Natural killer cell (primary cell): ENCODE data around the gene PLPP1. TPM values are rescaled to one million over a fixed set of nuclear protein-coding genes. Genes with fewer than 3 reads are reported as not detected.

Source experiments
- ATAC-seq, 3 donors: fragments of 150-1000 bp in 2 of 3; fragments of 200-7000 bp in 1 of 3; cut with Tn5 transposase; 1 replicate in 1 of 3; 2 replicates in 2 of 3; pipeline ENCODE4 v1.10.0; 2021; ENCODE audit warnings: mild to moderate bottlenecking in 2 of 3, moderate library complexity in 2 of 3
- DNase-seq, 2 donors: peaks; one replicate each; pipeline versions ENCODE4 v3.0.0 to v3.0.0-alpha.2; 2013 to 2021; ENCODE audit warnings: mixed read lengths in 1 of 2
- H3K27ac ChIP-seq: one replicate; pipeline ENCODE4 v1.5.1; 2013; ENCODE audit warnings: mild to moderate bottlenecking, low read length
- H3K27me3 ChIP-seq: one replicate; pipeline ENCODE4 v1.6.1; 2013; ENCODE audit warnings: low read length; ENCODE audit not compliant: control insufficient read depth, insufficient read depth
- H3K36me3 ChIP-seq: one replicate; pipeline ENCODE4 v1.6.1; 2013; ENCODE audit warnings: low read length; ENCODE audit not compliant: control insufficient read depth, insufficient read depth
- H3K4me1 ChIP-seq: one replicate; pipeline ENCODE4 v1.6.1; 2013; ENCODE audit warnings: low read length; ENCODE audit not compliant: control insufficient read depth, insufficient read depth
- H3K4me3 ChIP-seq: one replicate; pipeline ENCODE4 v1.5.1; 2013; ENCODE audit warnings: low read length
- H3K9me3 ChIP-seq: one replicate; pipeline ENCODE4 v1.6.1; 2013; ENCODE audit warnings: low read length; ENCODE audit not compliant: control insufficient read depth, insufficient read depth
- H3K27ac Mint-ChIP-seq, 2 donors: one replicate each; pipeline ENCODE4 v1.8.0; 2022; ENCODE audit warnings: mild to moderate bottlenecking in 2 of 2, mixed read lengths in 2 of 2, moderate library complexity in 1 of 2
- H3K27me3 Mint-ChIP-seq, 2 donors: one replicate each; pipeline ENCODE4 v1.8.0; 2022; ENCODE audit warnings: low read depth in 2 of 2, mixed read lengths in 2 of 2
- H3K36me3 Mint-ChIP-seq: one replicate; pipeline ENCODE4 v1.8.0; 2022; ENCODE audit warnings: mixed read lengths
- H3K4me1 Mint-ChIP-seq, 2 donors: one replicate each; pipeline ENCODE4 v1.8.0; 2022; ENCODE audit warnings: mixed read lengths in 2 of 2
- H3K4me3 Mint-ChIP-seq: one replicate; pipeline ENCODE4 v1.8.0; 2022; ENCODE audit warnings: mild to moderate bottlenecking, moderate library complexity, mixed read lengths
- H3K9me3 Mint-ChIP-seq, 2 donors: one replicate each; pipeline ENCODE4 v1.8.0; 2022; ENCODE audit warnings: mixed read lengths in 2 of 2
- WGBS: methylation state at CpG from one replicate; pipeline ENCODE4 v1.1.7; 2013; ENCODE audit warnings: missing lambda C conversion rate; ENCODE audit not compliant: insufficient coverage; 5-methylcytosine and 5-hydroxymethylcytosine counted together
- intact Hi-C: fragments of 100-400 bp; cut with micrococcal nuclease; formaldehyde crosslinking; loops from one replicate; pipeline ENCODE4 v1.14.2; 2022
- total RNA-seq, 4 donors: library from RNA; stranded (reverse); fragments of 120-200 nt in 1 of 4; gene quantifications; one replicate each; pipeline versions ENCODE4 v1.2.3 to v1.2.4, GENCODE V29; 2013 to 2022
- TF ChIP-seq, protein P1 (sequence below): fragments of 200-600 bp; IDR thresholded peaks from one replicate; pipeline ENCODE4 v1.8.0; 2022; ENCODE audit warnings: antibody characterized with exemption

The PLPP1 gene
- total RNA-seq, 3 donors from 2014 or later (not counting 1 experiment from before 2014, with no cell fraction given): 3.3 to 5.5 (median 4.2) TPM

DNA sequence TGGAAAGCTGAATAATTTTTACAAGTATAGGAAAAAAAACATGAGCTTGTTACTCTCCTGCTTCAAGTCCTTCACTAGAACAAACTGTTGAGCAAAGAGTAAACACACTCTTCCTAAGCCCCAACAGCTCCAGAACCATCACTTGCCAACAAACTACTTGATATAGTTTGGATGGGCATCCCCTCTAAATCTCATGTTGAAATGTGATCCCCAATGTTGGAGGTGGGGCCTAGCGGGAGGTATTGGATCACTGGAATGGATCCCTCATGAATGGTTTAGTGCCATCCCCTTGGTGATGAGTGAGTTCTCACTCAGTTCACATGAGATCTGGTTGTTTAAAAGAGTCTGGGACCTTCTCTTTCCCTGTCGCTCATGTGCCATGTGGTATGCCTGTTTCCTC lies 82.8 kb downstream of the PLPP1 start:
- H3K9me3 ChIP-seq: no peaks in the 10 kb centered on the region
- WGBS: 92% methylated on average over 2 of the region's 2 CpGs
- H3K27ac ChIP-seq: no peak overlapping the region
- no peaks in the 10 kb centered on the region for H3K4me1 ChIP-seq
- no peaks in the 10 kb centered on the region for H3K36me3 Mint-ChIP-seq
- H3K9me3 Mint-ChIP-seq: no peaks in the 10 kb centered on the region
- intact Hi-C loops: no loop called here
- ATAC-seq (no peak), DNase-seq (no peak)
- H3K36me3 ChIP-seq: no peaks in the 10 kb centered on the region
- no peaks in the 10 kb centered on the region for H3K4me1 Mint-ChIP-seq
- H3K27me3 ChIP-seq: no peaks in the 10 kb centered on the region
- H3K27ac Mint-ChIP-seq: no peak overlapping the region
- H3K4me3 ChIP-seq: no peak overlapping the region
- H3K27me3 Mint-ChIP-seq: no peaks in the 10 kb centered on the region
- H3K4me3 Mint-ChIP-seq: no peak overlapping the region
- TF ChIP-seq, protein P1, sequence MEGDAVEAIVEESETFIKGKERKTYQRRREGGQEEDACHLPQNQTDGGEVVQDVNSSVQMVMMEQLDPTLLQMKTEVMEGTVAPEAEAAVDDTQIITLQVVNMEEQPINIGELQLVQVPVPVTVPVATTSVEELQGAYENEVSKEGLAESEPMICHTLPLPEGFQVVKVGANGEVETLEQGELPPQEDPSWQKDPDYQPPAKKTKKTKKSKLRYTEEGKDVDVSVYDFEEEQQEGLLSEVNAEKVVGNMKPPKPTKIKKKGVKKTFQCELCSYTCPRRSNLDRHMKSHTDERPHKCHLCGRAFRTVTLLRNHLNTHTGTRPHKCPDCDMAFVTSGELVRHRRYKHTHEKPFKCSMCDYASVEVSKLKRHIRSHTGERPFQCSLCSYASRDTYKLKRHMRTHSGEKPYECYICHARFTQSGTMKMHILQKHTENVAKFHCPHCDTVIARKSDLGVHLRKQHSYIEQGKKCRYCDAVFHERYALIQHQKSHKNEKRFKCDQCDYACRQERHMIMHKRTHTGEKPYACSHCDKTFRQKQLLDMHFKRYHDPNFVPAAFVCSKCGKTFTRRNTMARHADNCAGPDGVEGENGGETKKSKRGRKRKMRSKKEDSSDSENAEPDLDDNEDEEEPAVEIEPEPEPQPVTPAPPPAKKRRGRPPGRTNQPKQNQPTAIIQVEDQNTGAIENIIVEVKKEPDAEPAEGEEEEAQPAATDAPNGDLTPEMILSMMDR: no peak

DNA sequence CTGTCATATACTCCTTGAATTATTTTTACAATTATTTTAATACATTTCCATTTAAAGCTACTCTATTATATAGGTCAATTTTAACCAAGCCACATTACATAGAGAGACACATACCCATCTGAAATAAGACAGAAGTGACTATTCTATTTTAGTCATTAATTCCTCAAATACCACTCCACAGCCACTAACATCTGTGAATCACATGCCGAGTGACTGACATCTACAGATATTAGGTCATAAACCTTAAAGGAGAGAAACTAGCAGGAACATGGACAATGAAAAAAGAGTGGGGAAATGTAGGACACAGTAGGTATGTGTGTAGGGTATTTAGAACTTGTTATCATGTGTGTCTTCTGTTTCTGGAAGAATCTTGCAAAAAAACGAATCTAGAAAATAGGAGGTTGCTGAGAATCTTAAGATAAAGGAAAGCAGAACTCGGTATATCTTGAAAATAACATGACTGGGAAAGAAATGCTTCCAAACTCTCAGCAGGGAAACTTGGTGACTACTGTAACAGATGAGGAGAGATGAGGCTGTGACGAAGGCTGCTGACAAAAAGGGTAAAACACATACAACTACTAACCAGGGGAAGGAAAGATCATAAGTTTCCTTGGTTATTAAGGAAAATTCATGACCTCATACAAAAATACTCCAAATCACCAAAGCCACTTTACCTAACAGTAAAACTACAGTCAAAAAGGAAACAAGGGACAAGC lies 84.6 kb downstream of the PLPP1 start:
- H3K27ac ChIP-seq: no peak overlapping the region
- intact Hi-C loops: no loop called here
- no peak for ATAC-seq
- TF ChIP-seq, protein P1: no peak
- H3K27me3 ChIP-seq: no peaks in the 10 kb centered on the region
- no peaks in the 10 kb centered on the region for H3K9me3 ChIP-seq
- Mint-ChIP-seq H3K27me3 (no peaks in the 10 kb centered on the region), H3K4me1 (no peaks in the 10 kb centered on the region), H3K36me3 (no peaks in the 10 kb centered on the region), H3K9me3 (no peaks in the 10 kb centered on the region), H3K4me3 (no peak overlapping the region), H3K27ac (no peak overlapping the region)
- DNase-seq: no peak
- H3K36me3 ChIP-seq: no peaks in the 10 kb centered on the region
- WGBS: 94% methylated on average over 3 of the region's 4 CpGs
- no peaks in the 10 kb centered on the region for H3K4me1 ChIP-seq
- H3K4me3 ChIP-seq: no peak overlapping the region

DNA sequence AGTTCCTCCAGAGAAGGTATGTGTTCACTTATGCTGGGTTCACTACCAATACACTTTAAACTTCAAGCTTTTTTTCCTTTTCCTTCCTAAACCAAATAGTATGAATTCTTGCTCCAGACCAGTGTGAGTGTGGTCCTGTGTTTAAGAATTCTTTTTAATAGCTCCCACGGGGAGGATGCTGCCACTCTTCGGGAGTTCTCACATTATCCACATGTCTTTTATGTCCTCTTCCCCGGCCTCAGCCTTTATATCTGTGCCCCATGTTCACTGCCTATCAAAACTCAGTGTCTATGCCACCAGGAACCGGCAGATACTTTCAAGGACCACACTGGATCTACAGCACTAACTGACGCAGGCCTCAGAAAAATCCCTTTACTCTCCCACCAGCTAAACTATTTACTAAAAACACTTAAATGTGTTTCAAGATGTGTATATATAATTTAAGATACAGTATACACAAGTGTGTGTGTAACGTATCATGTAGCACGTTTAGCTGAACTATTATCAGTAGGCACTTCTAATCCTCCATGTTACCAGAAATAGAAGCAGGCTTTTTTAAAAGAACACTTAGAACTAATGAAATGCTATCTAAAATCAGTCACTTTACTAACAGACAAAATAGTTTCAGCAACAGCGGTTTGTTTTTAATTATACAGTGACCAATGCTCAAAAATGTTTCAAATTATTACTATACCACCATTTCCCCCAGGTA lies 88.0 kb downstream of the PLPP1 start:
- H3K4me1 Mint-ChIP-seq: no peaks in the 10 kb centered on the region
- TF ChIP-seq, protein P1: no peak
- H3K4me3 ChIP-seq: no peak overlapping the region

More for the DNA sequence above, 88.0 kb downstream of the PLPP1 start:
- no peak for DNase-seq
- no peaks in the 10 kb centered on the region for H3K27me3 ChIP-seq
- no peaks in the 10 kb centered on the region for H3K9me3 ChIP-seq
- Mint-ChIP-seq H3K36me3 (no peaks in the 10 kb centered on the region), H3K27me3 (peaks cover 0 to 2% of the 10 kb centered on the region in 2 donors), H3K4me3 (no peak overlapping the region), H3K27ac (no peak overlapping the region), H3K9me3 (no peaks in the 10 kb centered on the region)
- H3K4me1 ChIP-seq: no peaks in the 10 kb centered on the region
- WGBS: 92% methylated on average over 8 of the region's 8 CpGs
- intact Hi-C loops: no loop called here
- no peak overlapping the region for H3K27ac ChIP-seq
- ATAC-seq: no peak
- H3K36me3 ChIP-seq: no peaks in the 10 kb centered on the region
